ENCODE data around the gene ANKLE2.

ANKLE2 gene

DNA sequence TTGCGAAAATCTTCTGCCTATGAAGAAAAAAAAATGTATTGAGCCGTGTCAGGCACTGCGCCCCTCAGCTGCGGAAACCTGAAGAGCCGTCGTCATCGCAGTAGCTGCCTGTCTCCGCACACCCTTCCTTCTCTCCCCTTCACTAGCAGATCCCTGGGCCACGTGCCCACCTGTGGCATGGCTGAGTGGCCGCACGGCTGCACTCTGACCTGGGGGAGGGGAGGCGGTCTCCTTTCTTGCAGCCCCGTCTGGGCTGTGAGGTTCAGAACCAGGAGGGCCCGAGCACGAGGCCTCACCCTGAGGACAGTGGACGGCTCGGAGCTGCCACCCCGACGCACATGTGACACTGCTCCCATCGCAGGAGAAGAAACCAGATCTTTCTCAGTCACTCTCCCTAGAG is 26.1 kb downstream of the ANKLE2 start:
- POLR2A ChIA-PET: no interaction called here
- TF ChIP-seq, protein P1, sequence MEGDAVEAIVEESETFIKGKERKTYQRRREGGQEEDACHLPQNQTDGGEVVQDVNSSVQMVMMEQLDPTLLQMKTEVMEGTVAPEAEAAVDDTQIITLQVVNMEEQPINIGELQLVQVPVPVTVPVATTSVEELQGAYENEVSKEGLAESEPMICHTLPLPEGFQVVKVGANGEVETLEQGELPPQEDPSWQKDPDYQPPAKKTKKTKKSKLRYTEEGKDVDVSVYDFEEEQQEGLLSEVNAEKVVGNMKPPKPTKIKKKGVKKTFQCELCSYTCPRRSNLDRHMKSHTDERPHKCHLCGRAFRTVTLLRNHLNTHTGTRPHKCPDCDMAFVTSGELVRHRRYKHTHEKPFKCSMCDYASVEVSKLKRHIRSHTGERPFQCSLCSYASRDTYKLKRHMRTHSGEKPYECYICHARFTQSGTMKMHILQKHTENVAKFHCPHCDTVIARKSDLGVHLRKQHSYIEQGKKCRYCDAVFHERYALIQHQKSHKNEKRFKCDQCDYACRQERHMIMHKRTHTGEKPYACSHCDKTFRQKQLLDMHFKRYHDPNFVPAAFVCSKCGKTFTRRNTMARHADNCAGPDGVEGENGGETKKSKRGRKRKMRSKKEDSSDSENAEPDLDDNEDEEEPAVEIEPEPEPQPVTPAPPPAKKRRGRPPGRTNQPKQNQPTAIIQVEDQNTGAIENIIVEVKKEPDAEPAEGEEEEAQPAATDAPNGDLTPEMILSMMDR (IDR thresholded peaks at IDR 0.05; ENCODE audit: insufficient read depth, low read length, missing control alignments): no peak
- H3K4me3 ChIP-seq (ENCODE audit: low read depth, low read length): no peak overlapping the region
- CTCF ChIA-PET: interaction anchor here (1.1 kb wide), 1 partner anchor 32 kb away, joined by 3 read pairs; no protein-coding TSS in a partner anchor
- no peak for DNase-seq (ENCODE audit: low read depth, low spot score)

DNA sequence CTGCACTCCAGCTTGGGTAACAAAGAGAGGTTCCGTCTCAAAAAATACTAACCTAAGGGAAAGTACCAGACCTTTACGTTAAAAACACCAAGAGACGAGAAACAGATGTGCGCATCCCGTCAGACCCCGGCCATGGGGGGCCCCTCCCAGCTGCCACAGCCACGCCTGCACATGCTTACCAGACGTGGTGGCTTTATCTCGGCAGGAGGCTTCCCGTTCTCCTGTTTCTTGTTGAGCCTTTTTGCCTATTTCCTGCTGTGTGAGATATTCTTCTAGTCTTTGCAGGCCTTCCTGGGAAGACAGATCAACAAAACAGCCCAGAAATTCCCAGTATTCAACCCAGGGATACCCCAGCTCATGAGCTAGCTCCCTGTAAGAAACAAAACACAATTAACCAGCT is 27.4 kb downstream of the ANKLE2 start:
- DNase-seq (ENCODE audit: low read depth, low spot score): no peak
- no peak overlapping the region for H3K4me3 ChIP-seq (ENCODE audit: low read depth, low read length)
- POLR2A ChIA-PET: no interaction called here
- CTCF ChIA-PET: no interaction called here
- TF ChIP-seq, protein P1 (IDR thresholded peaks at IDR 0.05; ENCODE audit: insufficient read depth, low read length, missing control alignments): no peak

DNA sequence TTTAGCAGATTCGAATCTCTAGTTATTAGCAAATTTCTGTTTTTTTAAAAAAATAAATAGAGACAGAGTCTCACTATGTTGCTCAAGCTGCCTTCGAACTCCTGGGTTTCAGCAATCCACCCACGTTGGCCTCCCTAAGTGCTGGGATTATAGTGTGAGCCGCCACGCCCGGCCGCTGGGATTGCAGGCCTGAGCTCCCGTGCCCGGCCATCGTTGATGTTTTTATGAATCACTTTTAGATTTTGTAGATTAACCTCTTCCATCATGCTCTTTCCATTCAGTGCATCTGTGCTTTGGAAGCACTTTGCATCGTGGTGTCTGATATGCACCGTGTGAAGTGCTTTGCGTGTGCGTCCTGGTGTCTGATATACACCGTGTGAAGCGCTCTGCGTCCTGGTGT is 30.1 kb downstream of the ANKLE2 start:
- TF ChIP-seq, protein P1 (IDR thresholded peaks at IDR 0.05; ENCODE audit: insufficient read depth, low read length, missing control alignments): no peak
- ChIA-PET POLR2A (no interaction called here), CTCF (interaction anchor here (1.0 kb wide), 1 partner anchor 13 kb away, joined by 3 read pairs; no protein-coding TSS in a partner anchor)
- DNase-seq (ENCODE audit: low read depth, low spot score): no peak
- H3K4me3 ChIP-seq (ENCODE audit: low read depth, low read length): no peak overlapping the region

DNA sequence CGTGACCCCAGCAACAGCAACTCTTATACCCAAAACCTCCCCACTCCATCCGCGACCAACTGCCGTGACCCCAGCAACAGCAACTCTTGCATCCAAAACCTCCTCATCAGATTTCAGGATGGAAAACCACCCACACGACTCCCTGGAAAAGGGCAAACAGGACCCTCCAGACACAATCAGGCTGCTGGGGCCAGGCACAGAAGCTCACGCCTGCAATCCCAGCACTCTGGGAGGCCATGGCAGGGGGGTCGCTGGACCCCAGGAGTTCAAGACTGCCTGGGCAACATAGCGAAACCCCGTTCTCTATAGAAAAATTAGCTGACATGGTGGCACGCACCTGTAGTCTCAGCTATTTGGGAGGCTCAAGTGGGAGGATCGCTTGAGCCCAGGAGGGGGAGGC is 31.3 kb downstream of the ANKLE2 start:
- TF ChIP-seq, protein P1 (IDR thresholded peaks at IDR 0.05; ENCODE audit: insufficient read depth, low read length, missing control alignments): no peak
- no peak for DNase-seq (ENCODE audit: low read depth, low spot score)
- ChIA-PET CTCF (interaction anchor here (1.0 kb wide), 1 partner anchor 14 kb away, joined by 3 read pairs; no protein-coding TSS in a partner anchor), POLR2A (interaction anchor here (0.5 kb wide), 1 partner anchor 26 kb away, joined by 3 read pairs; no protein-coding TSS in a partner anchor)
- H3K4me3 ChIP-seq (ENCODE audit: low read depth, low read length): no peak overlapping the region

DNA sequence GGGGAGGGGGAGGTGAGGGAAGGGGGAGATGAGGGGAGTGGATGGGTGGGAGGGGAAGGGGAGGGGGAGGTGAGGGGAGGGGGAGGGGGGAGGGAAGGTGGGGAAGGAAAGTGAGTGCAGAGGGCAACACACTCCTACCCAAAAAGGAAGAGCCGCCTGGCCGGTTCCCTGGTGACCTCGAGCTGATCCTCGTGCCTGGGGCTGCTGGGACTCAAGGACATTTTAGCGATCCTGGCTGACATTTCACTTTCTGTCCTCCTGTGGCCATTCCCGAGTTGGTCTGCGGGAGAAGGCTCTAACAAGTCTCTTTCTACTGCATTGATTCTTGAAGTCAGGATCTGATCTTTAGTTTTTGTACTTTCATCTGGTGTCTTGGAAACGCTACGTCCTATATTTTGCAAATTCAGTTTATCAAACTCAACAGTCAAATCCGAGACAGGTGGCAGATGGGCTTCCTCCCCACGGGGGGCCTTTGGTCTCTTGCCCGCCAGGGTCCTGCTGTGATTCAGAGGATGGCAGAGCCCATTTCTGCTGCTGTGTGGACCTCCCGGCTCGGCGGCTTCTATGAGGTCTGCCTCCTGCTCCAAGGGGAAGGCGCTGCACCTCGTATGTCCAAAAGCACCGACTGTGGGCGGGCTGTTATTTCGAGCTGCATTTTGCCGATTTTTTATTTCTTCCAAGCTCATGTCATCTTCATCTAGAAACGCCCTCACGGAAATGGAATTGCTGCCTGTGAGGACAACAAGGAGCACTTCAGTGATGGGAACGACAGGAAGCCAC is 31.9 kb downstream of the ANKLE2 start:
- no peak overlapping the region for H3K4me3 ChIP-seq (ENCODE audit: low read depth, low read length)
- no peak for DNase-seq (ENCODE audit: low read depth, low spot score)
- POLR2A ChIA-PET: interaction anchor here (0.5 kb wide), 1 partner anchor 27 kb away, joined by 3 read pairs; no protein-coding TSS in a partner anchor
- CTCF ChIA-PET: no interaction called here
- TF ChIP-seq, protein P1 (IDR thresholded peaks at IDR 0.05; ENCODE audit: insufficient read depth, low read length, missing control alignments): no peak

DNA sequence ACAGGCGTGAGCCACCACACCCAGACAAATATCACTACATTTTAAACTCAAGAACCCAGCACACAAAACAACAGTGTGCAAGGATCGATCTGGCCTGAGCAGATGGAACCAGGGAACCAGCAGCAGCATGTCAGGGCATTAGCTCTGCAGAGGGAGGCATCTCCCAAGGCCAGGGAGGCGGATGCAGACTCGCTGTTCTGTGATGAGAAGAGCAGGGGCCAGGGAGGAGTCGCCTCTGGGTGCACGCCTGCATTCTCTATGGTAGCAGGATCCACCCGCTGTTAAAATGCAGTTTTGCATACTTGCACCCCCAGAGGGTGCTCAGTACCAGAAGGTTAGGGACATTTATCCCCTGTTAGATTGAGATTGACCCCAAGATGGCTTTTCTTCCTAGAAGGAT is 33.1 kb downstream of the ANKLE2 start:
- H3K4me3 ChIP-seq (ENCODE audit: low read depth, low read length): no peak overlapping the region
- ChIA-PET POLR2A (no interaction called here), CTCF (no interaction called here)
- no peak for DNase-seq (ENCODE audit: low read depth, low spot score)
- TF ChIP-seq, protein P1 (IDR thresholded peaks at IDR 0.05; ENCODE audit: insufficient read depth, low read length, missing control alignments): no peak
